Tibial nerve (tissue), 4 donors: ENCODE results near the gene SPC24. TPM values are rescaled to one million over a fixed set of nuclear protein-coding genes. Genes with fewer than 3 reads are reported as not detected.
"Not testable (repeated sequence)": the region's sequence is repeated elsewhere in the genome, so short reads cannot be mapped to it uniquely, and the experiment has no call there.

ENCODE experiments used
- DNase-seq, 2 donors: peaks; one replicate each; pipeline ENCODE4 v3.0.0-alpha.2; 2019; ENCODE audit warnings: low spot score in 2 of 2
- H3K27ac ChIP-seq, 4 donors: fragments of 200-600 bp; sonication (generic) in 3 of 4; one replicate each; pipeline ENCODE4 v1.5.1; 2017 to 2019; ENCODE audit warnings: mild to moderate bottlenecking in 1 of 4
- H3K27me3 ChIP-seq, 2 donors: fragments of 200-600 bp; sonication (generic) in 1 of 2; one replicate each; pipeline versions ENCODE4 v1.5.1 to v1.6.0; 2017 to 2019
- H3K36me3 ChIP-seq, 3 donors: fragments of 200-600 bp; sonication (generic); one replicate each; pipeline ENCODE4 v1.5.1; 2018 to 2019
- H3K4me1 ChIP-seq, 4 donors: fragments of 200-600 bp; sonication (generic) in 3 of 4; one replicate each; pipeline ENCODE4 v1.5.1; 2017 to 2019
- H3K4me3 ChIP-seq, 4 donors: fragments of 200-600 bp; sonication (generic) in 3 of 4; one replicate each; pipeline ENCODE4 v1.5.1; 2017 to 2019; ENCODE audit warnings: mild to moderate bottlenecking in 1 of 4, moderate library complexity in 1 of 4
- H3K9me3 ChIP-seq, 4 donors: fragments of 200-600 bp; sonication (generic) in 3 of 4; one replicate each; pipeline ENCODE4 v1.5.1; 2017 to 2019
- EP300 ChIP-seq, 2 donors: sonication (generic); formaldehyde crosslinking; IDR thresholded peaks; one replicate each; pipeline ENCODE4 v1.6.1; 2017; ENCODE audit warnings: antibody characterized with exemption in 2 of 2, mild to moderate bottlenecking in 1 of 2
- POLR2A ChIP-seq, 2 donors: fragments of 450-650 bp; IDR thresholded peaks; one replicate each; pipeline ENCODE4 v1.6.1; 2017; ENCODE audit warnings: antibody characterized with exemption in 2 of 2, mild to moderate bottlenecking in 2 of 2, moderate library complexity in 2 of 2
- WGBS, 2 donors: methylation state at CpG; one replicate each; pipeline ENCODE4 v1.1.5; 2018; 5-methylcytosine and 5-hydroxymethylcytosine counted together
- total RNA-seq, 4 donors: library from RNA; depleted of rRNA; stranded (reverse); fragments of >200 nt; gene quantifications; one replicate each; pipeline ENCODE4 v1.1.0, GENCODE V29; 2016
- TF ChIP-seq, protein P1 (sequence below), 5 experiments: fragments of 200-600 bp in 3 of 5; fragments of 450-650 bp in 2 of 5; sonication (generic) in 3 of 5; IDR thresholded peaks; one replicate each; pipeline ENCODE4 v1.5.1; 2016 to 2019; ENCODE audit warnings: antibody characterized with exemption in 5 of 5, mild to moderate bottlenecking in 3 of 5, moderate library complexity in 2 of 5

SPC24 gene
- total RNA-seq, 4 donors from 2014 or later, result 2.6 to 20.4 (median 4.4) TPM

DNA sequence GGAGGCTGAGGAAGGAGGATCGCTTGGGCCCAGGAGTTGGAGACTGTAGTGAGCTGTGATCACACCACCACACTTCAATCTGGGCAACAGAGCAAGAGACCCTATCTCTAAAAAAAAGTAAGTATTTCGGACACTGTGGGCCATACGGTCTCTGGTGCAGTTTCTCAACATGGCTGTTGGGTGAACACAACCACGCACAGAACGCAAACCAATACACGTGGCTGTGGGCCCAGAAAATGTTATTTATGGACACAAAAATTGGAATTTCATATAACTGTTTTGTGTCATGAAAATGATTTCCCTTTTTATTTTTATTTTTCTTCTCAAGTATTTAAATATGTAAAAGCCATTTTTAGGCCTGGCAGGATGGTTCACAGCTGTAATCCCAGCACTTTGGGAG lies 46.8 kb downstream of the SPC24 start:
- H3K9me3 ChIP-seq, result no peaks in the 10 kb centered on the region
- 83 to 86% methylated on average over 6 of the region's 6 CpGs for WGBS, 2 donors
- peaks cover 0 to 100% (median 15%) of the 10 kb centered on the region in 3 donors for H3K36me3 ChIP-seq
- no peaks in the 10 kb centered on the region for H3K27me3 ChIP-seq
- H3K27ac ChIP-seq, result no peak overlapping the region
- no peak overlapping the region for H3K4me3 ChIP-seq
- H3K4me1 ChIP-seq, result no peaks in the 10 kb centered on the region
- TF ChIP-seq, protein P1, sequence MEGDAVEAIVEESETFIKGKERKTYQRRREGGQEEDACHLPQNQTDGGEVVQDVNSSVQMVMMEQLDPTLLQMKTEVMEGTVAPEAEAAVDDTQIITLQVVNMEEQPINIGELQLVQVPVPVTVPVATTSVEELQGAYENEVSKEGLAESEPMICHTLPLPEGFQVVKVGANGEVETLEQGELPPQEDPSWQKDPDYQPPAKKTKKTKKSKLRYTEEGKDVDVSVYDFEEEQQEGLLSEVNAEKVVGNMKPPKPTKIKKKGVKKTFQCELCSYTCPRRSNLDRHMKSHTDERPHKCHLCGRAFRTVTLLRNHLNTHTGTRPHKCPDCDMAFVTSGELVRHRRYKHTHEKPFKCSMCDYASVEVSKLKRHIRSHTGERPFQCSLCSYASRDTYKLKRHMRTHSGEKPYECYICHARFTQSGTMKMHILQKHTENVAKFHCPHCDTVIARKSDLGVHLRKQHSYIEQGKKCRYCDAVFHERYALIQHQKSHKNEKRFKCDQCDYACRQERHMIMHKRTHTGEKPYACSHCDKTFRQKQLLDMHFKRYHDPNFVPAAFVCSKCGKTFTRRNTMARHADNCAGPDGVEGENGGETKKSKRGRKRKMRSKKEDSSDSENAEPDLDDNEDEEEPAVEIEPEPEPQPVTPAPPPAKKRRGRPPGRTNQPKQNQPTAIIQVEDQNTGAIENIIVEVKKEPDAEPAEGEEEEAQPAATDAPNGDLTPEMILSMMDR (IDR thresholded peaks at IDR 0.05), result no peak
- no peak for TF ChIP-seq POLR2A (IDR thresholded peaks at IDR 0.05)
- no peak for TF ChIP-seq EP300 (IDR thresholded peaks at IDR 0.05)
- DNase-seq, result no peak

DNA sequence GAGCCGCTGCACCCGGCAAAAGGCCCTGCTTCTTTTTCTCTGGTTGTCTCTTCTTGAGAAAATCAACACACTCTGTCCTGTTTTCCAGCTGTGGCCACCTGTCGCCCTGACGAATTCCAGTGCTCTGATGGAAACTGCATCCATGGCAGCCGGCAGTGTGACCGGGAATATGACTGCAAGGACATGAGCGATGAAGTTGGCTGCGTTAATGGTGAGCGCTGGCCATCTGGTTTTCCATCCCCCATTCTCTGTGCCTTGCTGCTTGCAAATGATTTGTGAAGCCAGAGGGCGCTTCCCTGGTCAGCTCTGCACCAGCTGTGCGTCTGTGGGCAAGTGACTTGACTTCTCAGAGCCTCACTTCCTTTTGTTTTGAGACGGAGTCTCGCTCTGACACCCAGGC lies 49.1 kb downstream of the SPC24 start:
- 79 to 88% methylated on average over 13 of the region's 13 CpGs for WGBS, 2 donors
- H3K4me3 ChIP-seq, result no peak overlapping the region
- H3K27me3 ChIP-seq, result no peaks in the 10 kb centered on the region
- H3K9me3 ChIP-seq, result no peaks in the 10 kb centered on the region
- TF ChIP-seq EP300 (IDR thresholded peaks at IDR 0.05), result no peak
- TF ChIP-seq POLR2A (IDR thresholded peaks at IDR 0.05), result no peak
- TF ChIP-seq, protein P1 (IDR thresholded peaks at IDR 0.05), result no peak
- no peaks in the 10 kb centered on the region for H3K4me1 ChIP-seq
- H3K27ac ChIP-seq, result no peak overlapping the region
- H3K36me3 ChIP-seq, result peaks cover 0 to 100% (median 8%) of the 10 kb centered on the region in 3 donors
- no peak for DNase-seq

DNA sequence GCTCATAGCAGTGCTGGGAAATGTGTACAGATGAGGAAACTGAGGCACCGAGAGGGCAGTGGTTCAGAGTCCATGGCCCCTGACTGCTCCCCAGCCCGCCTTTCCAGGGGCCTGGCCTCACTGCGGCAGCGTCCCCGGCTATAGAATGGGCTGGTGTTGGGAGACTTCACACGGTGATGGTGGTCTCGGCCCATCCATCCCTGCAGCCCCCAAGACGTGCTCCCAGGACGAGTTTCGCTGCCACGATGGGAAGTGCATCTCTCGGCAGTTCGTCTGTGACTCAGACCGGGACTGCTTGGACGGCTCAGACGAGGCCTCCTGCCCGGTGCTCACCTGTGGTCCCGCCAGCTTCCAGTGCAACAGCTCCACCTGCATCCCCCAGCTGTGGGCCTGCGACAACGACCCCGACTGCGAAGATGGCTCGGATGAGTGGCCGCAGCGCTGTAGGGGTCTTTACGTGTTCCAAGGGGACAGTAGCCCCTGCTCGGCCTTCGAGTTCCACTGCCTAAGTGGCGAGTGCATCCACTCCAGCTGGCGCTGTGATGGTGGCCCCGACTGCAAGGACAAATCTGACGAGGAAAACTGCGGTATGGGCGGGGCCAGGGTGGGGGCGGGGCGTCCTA lies 50.5 kb downstream of the SPC24 start:
- no peaks in the 10 kb centered on the region for H3K27me3 ChIP-seq
- TF ChIP-seq EP300 (IDR thresholded peaks at IDR 0.05), result no peak
- TF ChIP-seq POLR2A (IDR thresholded peaks at IDR 0.05), result no peak
- TF ChIP-seq, protein P1 (IDR thresholded peaks at IDR 0.05), result no peak
- peaks cover 0 to 100% (median 8%) of the 10 kb centered on the region in 3 donors for H3K36me3 ChIP-seq

DNA sequence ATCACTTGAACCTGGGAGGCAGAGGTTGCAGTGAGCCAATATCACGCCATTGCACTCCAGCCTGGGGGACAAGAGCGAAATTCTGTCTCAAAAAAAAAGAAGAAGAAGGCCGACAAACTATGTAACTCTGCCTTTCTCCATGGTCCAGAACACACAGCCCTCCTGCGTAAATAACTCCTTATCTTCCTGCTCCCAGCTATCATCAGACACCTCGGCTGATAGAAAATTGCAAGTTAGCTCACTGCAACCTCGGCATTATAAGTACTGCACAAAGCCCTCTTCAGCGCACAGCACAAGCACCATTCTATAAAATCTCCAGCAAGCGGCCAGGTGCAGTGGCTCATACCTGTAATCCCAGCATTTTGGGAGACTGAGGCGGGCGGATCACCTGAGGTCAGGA lies 51.9 kb downstream of the SPC24 start:
- H3K9me3 ChIP-seq, H3K27ac ChIP-seq, H3K4me3 ChIP-seq, H3K27me3 ChIP-seq, DNase-seq, H3K4me1 ChIP-seq: not testable (repeated sequence)
- 90 to 92% methylated on average over 10 of the region's 10 CpGs for WGBS, 2 donors
- H3K36me3 ChIP-seq, result peaks cover 0 to 94% (median 4%) of the 10 kb centered on the region in 3 donors

More for the DNA sequence above, 50.5 kb downstream of the SPC24 start:
- WGBS, 2 donors, result 85 to 93% methylated on average over 19 to 36 of the region's 36 CpGs
- Histone ChIP-seq H3K27ac (no peak overlapping the region), H3K9me3 (no peaks in the 10 kb centered on the region), H3K4me3 (no peak overlapping the region), H3K4me1 (no peaks in the 10 kb centered on the region)
- DNase-seq, result no peak

DNA sequence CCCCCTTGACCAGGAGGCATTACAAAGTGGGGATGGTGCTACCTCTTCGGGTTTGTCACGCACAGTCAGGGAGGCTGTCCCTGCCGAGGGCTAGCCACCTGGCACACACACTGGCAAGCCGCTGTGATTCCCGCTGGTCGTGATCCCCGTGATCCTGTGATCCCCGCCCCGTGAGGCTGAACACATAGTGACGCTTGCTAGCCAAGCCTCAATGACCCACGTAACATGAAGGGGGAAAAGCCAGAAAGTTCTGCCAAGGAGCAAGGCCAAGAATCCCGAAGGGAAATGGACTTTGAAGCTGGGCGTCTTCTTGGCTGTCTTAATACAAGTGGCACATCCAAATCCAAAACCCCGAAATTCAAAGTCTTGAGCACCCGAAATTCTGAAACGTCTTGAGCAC lies 52.6 kb downstream of the SPC24 start:
- Histone ChIP-seq H3K36me3 (peaks cover 0 to 87% (median 0%) of the 10 kb centered on the region in 3 donors), H3K27me3 (no peaks in the 10 kb centered on the region), H3K4me3 (no peak overlapping the region), H3K9me3 (no peaks in the 10 kb centered on the region), H3K27ac (no peak overlapping the region), H3K4me1 (no peaks in the 10 kb centered on the region)
- WGBS, 2 donors, result 86 to 92% methylated on average over 15 to 16 of the region's 16 CpGs
- TF ChIP-seq POLR2A (IDR thresholded peaks at IDR 0.05) (no peak), EP300 (IDR thresholded peaks at IDR 0.05) (no peak)
- TF ChIP-seq, protein P1 (IDR thresholded peaks at IDR 0.05), result no peak
- no peak for DNase-seq
